Endothelial cell of hepatic sinusoid (primary cell): ENCODE data around the gene SLC43A1.

Source experiments
- in situ Hi-C: cut with HindIII; loops from 2 replicates; pipeline ENCODE4 v1.10.0; 2017; ENCODE audit warnings: low sequenced_read_pairs

Gene SLC43A1

DNA sequence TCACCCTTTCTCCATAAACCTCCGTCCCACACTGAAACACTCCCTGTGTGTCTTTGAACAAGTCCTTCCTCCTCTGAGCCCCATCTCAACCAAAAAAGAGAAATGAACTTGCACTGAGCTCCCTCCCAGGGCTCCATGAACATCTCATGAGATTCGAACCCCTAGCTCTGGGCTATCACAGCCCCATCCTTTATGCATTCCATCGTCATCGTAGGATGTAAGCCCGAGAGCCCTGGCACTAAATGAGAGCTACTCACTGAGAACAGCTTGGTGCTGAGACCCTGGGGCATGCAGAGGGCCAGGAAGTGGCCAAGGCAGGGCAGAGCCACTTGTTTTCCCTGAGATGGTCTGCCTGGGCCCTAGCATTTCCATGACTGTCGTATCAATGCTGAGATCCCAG, 75.7 kb downstream of the SLC43A1 start:
- in situ Hi-C loops: no loop called here

DNA sequence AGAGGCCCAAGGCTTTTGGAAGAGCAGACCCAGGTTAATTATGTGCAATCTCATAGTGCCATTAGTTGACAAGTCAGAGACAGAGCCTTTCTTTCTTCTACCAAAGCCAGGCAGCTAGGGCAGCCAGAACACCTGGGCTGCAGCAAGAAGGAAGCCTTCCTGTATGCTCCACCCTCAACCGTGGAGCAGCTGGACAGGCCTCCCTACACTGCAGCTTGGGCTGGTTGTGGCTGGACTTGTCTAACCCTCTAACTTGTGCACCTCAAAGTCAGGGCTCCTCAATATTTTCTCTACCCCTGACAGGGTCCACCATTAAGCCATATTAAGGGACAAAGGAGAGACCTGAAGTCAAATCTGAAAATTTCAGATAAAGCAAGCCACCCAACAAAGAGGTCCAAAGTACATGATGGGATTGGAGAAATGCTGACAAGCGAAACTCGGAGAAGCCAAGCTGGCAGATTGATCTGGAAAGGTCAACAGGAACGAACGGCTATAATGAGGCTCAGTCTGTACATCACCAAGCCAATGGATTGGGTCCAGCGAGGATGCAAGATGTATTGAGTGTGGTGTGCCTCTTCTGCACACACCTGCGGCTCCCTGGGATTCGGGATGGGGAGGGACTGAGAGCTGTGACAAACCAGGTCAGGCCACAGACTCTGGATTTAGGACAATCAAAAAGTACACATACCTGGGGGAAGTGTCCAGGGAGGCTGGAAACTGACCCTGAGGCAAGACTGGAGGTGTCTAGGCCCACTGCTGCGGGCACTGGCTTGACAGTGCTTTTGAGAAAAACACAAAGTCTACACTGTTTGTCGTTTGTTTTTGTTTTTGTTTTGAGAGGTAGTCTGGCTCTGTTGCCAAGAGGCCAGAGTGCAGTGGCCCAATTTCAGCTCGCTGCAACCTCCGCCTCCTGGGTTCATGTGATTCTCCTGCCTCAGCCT, 76.9 kb downstream of the SLC43A1 start:
- in situ Hi-C loops: no loop called here

DNA sequence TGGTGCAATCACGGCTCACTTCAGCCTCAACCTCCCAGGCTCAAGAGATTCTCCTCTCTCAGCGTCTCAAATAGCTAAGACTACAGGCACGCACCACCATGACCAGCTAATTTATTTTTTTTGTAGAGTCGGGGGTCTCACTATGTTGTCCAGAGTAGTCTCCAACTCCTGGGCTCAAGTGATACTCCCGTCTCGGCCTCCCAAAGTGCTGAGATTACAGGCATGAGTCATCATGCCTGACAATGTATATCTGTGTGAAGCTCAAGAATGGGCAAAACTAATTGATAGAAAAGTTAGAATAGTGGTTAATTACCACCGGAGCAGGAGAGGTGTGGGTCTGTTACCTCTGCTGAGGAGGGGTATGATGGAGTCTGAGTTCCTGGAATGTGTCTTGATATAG, 79.5 kb downstream of the SLC43A1 start:
- in situ Hi-C loops: no loop called here

DNA sequence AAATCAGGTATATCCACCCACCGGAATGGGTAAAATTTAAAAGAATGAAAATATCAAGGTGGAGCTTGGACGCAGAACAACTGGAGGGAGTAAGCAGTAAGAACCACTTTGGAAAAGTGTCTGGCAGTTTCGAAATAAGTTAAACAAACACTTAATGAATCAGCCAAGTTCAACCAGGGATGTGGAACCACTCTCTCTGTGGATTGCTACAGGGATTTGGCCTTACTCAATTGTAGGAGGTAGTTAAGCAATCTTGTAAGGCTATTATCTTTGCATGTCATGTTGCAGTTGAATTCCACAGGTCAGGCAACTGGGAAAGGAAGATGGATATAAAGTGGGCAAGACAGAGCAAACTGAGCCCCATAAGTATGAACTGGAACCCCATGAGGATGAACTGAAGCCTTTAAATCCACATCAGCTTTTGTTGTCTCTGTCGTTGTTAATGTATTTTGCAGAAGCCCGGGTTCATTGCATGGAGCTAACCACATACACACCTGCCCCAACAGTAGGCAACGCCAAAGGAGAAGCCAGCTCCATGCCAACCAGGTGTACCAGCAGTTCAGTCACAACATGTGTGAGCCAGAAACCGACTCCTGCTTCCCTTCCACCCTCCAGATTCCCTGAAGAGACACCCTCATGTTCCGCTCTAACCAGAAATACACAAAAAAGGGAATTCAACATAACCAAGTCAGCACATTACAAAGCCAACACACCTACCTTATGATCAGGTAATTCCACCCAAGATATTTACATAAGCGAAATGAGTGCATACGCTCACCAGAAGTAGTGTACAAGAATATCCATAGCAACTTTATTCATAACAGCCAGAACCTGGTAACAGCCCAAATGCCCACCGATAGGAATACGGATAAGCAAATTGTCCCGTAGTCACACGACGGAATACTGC, 80.6 kb downstream of the SLC43A1 start:
- in situ Hi-C loops: loop anchor here (5.0 kb wide), 1 partner anchor 47 kb away; no protein-coding TSS in a partner anchor
